Caco-2 (cell line): ENCODE results near the gene NCOR2. TPM values are rescaled to one million over a fixed set of nuclear protein-coding genes. Genes with fewer than 3 reads are reported as not detected.

Experiments used
- BruUV-seq: library from RNA; stranded (reverse); fragments of 400-500 nt; replicated peaks from 2 replicates; lab custom pipeline; 2021; lab: Mats Ljungman, UMichigan
- CTCF ChIA-PET: fragments of 300-600 bp; sonication (Branson Sonifier 250); formaldehyde crosslinking; loops from one replicate; lab custom pipeline; 2022; ENCODE audit warnings: antibody characterized with exemption; lab: Charles Lee
- POLR2A ChIA-PET: fragments of 300-600 bp; sonication (Branson Sonifier 250); formaldehyde crosslinking; loops from one replicate; lab custom pipeline; 2022; ENCODE audit warnings: antibody characterized with exemption; lab: Charles Lee
- DNase-seq, 2 experiments: peaks; one replicate each; pipeline versions ENCODE4 v3.0.0 to v3.0.0-alpha.2; 2020 to 2022
- H3K27me3 ChIP-seq: replicated peaks from 2 replicates; pipeline ENCODE4 v1.6.0; 2011; ENCODE audit warnings: low read length; ENCODE audit not compliant: control insufficient read depth, insufficient read depth
- H3K36me3 ChIP-seq: 2 replicates; pipeline ENCODE4 v1.5.1; 2011; ENCODE audit warnings: low read length; ENCODE audit not compliant: control insufficient read depth, insufficient read depth
- H3K4me1 ChIP-seq: fragments of 250-450 bp; sonication (Bioruptor Pico); 2 replicates; pipeline ENCODE4 v1.5.1; 2020; ENCODE audit warnings: mild to moderate bottlenecking
- H3K4me3 ChIP-seq: 2 replicates; pipeline ENCODE4 v1.5.1; 2011; ENCODE audit warnings: low read depth, mild to moderate bottlenecking, control low read depth, low read length
- H3K9me3 ChIP-seq: fragments of 250-450 bp; sonication (Bioruptor Pico); 2 replicates; pipeline ENCODE4 v1.5.1; 2020; ENCODE audit warnings: mild to moderate bottlenecking, moderate library complexity
- H3K27ac Mint-ChIP-seq: one replicate; pipeline ENCODE4 v1.8.0; 2022; ENCODE audit warnings: mixed read lengths; ENCODE audit not compliant: unreplicated experiment
- H3K27me3 Mint-ChIP-seq: one replicate; pipeline ENCODE4 v1.8.0; 2022; ENCODE audit warnings: mixed read lengths; ENCODE audit not compliant: insufficient read depth, unreplicated experiment
- H3K36me3 Mint-ChIP-seq: one replicate; pipeline ENCODE4 v1.8.0; 2022; ENCODE audit warnings: mild to moderate bottlenecking, mixed read lengths; ENCODE audit not compliant: insufficient read depth, unreplicated experiment
- H3K4me1 Mint-ChIP-seq: one replicate; pipeline ENCODE4 v1.8.0; 2022; ENCODE audit warnings: low read depth, mixed read lengths; ENCODE audit not compliant: unreplicated experiment
- H3K4me3 Mint-ChIP-seq: one replicate; pipeline ENCODE4 v1.8.0; 2022; ENCODE audit warnings: mild to moderate bottlenecking, moderate library complexity, mixed read lengths; ENCODE audit not compliant: unreplicated experiment
- H3K9me3 Mint-ChIP-seq: one replicate; pipeline ENCODE4 v1.8.0; 2022; ENCODE audit warnings: mixed read lengths; ENCODE audit not compliant: unreplicated experiment
- CTCF ChIP-seq, 2 experiments: fragments of 200-600 bp in 1 of 2; IDR thresholded peaks; 1 replicate in 1 of 2; 2 replicates in 1 of 2; pipeline versions ENCODE4 v1.5.1 to v1.8.0; 2011 to 2022; ENCODE audit warnings: antibody characterized with exemption in 1 of 2, control low read depth in 1 of 2, inconsistent platforms in 1 of 2, low read depth in 1 of 2, low read length in 1 of 2, mild to moderate bottlenecking in 1 of 2, moderate library complexity in 1 of 2; ENCODE audit not compliant: insufficient read depth in 1 of 2, severe bottlenecking in 1 of 2, unreplicated experiment in 1 of 2
- intact Hi-C: fragments of 100-400 bp; cut with micrococcal nuclease; formaldehyde crosslinking; loops from one replicate; pipeline ENCODE4 v1.10.0; 2022; ENCODE audit not compliant: unreplicated experiment
- total RNA-seq: library from RNA; stranded (reverse); gene quantifications from 2 replicates; pipeline ENCODE4 v1.2.3, GENCODE V29; 2022

NCOR2 gene
- total RNA-seq, 1 experiment from 2014 or later, result 250 TPM

- DNase-seq, result no peak
- Histone ChIP-seq H3K36me3 (peaks cover 2% of the 10 kb centered on the region), H3K9me3 (no peaks in the 10 kb centered on the region), H3K27me3 (no peaks in the 10 kb centered on the region), H3K4me1 (peaks cover 19% of the 10 kb centered on the region), H3K4me3 (no peak overlapping the region)
- no peak for TF ChIP-seq CTCF (IDR thresholded peaks at IDR 0.05; ENCODE audit: insufficient read depth in 1 of 2, low read depth in 1 of 2, low read length in 1 of 2, severe bottlenecking in 1 of 2, unreplicated experiment in 1 of 2)
- H3K4me1 Mint-ChIP-seq, result peaks cover 20% of the 10 kb centered on the region
- BruUV-seq, result no TSS peak
- H3K27me3 Mint-ChIP-seq, result no peaks in the 10 kb centered on the region
- H3K9me3 Mint-ChIP-seq, result no peaks in the 10 kb centered on the region
- intact Hi-C loops, result no loop called here
- POLR2A ChIA-PET, result no interaction called here
- H3K27ac Mint-ChIP-seq, result peak overlapping the region; percentile 79
- H3K4me3 Mint-ChIP-seq, result no peak overlapping the region
- H3K36me3 Mint-ChIP-seq, result peaks cover 25% of the 10 kb centered on the region
- CTCF ChIA-PET, result no interaction called here
Measured at GRCh38 chr12:124538194-124539082, 29.0 kb downstream of the NCOR2 start.

GRCh38 chr12:124537525-124538193 is 29.8 kb downstream of the NCOR2 start:
- Histone ChIP-seq H3K36me3 (peaks cover 2% of the 10 kb centered on the region), H3K4me3 (no peak overlapping the region), H3K4me1 (peaks cover 19% of the 10 kb centered on the region), H3K9me3 (no peaks in the 10 kb centered on the region), H3K27me3 (no peaks in the 10 kb centered on the region)
- Mint-ChIP-seq H3K27me3 (no peaks in the 10 kb centered on the region), H3K4me1 (peaks cover 20% of the 10 kb centered on the region), H3K27ac (no peak overlapping the region), H3K4me3 (no peak overlapping the region), H3K36me3 (peaks cover 30% of the 10 kb centered on the region), H3K9me3 (no peaks in the 10 kb centered on the region)
- TF ChIP-seq CTCF (IDR thresholded peaks at IDR 0.05; ENCODE audit: insufficient read depth in 1 of 2, low read depth in 1 of 2, low read length in 1 of 2, severe bottlenecking in 1 of 2, unreplicated experiment in 1 of 2), result no peak
- POLR2A ChIA-PET, result no interaction called here
- CTCF ChIA-PET, result no interaction called here
- no peak for DNase-seq
- intact Hi-C loops, result no loop called here
- BruUV-seq, result no TSS peak

DNA sequence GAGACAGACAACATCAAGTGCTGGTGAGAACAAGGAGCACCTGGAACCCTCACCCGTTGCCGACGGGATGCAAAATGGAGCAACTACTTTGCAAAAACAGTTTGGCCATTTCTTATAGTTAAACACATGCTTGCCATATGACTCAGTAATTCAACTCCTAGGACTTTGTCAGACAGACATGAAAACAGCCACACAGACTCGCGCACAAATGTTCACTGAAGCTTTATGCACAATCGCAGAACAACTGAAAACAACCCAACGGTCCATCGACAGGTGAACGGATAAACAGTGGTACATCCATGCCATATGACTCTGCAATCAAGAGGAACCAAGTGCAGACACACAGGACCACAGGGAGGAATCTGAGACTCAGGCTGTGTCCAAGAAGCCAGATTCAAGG is 30.8 kb downstream of the NCOR2 start:
- Mint-ChIP-seq H3K27me3 (no peaks in the 10 kb centered on the region), H3K4me3 (no peak overlapping the region), H3K9me3 (no peaks in the 10 kb centered on the region), H3K4me1 (peaks cover 20% of the 10 kb centered on the region), H3K27ac (peak overlapping the region; percentile 63), H3K36me3 (peaks cover 34% of the 10 kb centered on the region)
- Histone ChIP-seq H3K36me3 (peaks cover 2% of the 10 kb centered on the region), H3K27me3 (no peaks in the 10 kb centered on the region), H3K4me3 (no peak overlapping the region), H3K4me1 (peaks cover 19% of the 10 kb centered on the region), H3K9me3 (no peaks in the 10 kb centered on the region)
- POLR2A ChIA-PET, result interaction anchor here (0.5 kb wide), 1 partner anchor 323 kb away, joined by 6 read pairs; no protein-coding TSS in a partner anchor
- no peak for TF ChIP-seq CTCF (IDR thresholded peaks at IDR 0.05; ENCODE audit: insufficient read depth in 1 of 2, low read depth in 1 of 2, low read length in 1 of 2, severe bottlenecking in 1 of 2, unreplicated experiment in 1 of 2)
- CTCF ChIA-PET, result no interaction called here
- BruUV-seq, result no TSS peak
- no peak for DNase-seq
- intact Hi-C loops, result no loop called here
